HG03095 (cell line): Measurements from ENCODE around the gene SYTL1.
"Not testable (repeated sequence)": the region's sequence is repeated elsewhere in the genome, so short reads cannot be mapped to it uniquely, and the experiment has no call there.

ENCODE experiments used
- ATAC-seq: cut with Tn5 transposase; IDR thresholded peaks from one replicate; pipeline ENCODE4 v1.9.1; 2021; ENCODE audit warnings: moderate library complexity; ENCODE audit not compliant: unreplicated experiment

The SYTL1 gene

GRCh38 chr1:27383039-27383605, 41.3 kb downstream of the SYTL1 start, which contains the start of gene CD164L2:
TSS of gene CD164L2 (minus strand) at chr1:27383333. CDS start at chr1:27383239, 94 bp downstream.
- no peak for ATAC-seq

GRCh38 chr1:27383661-27384060, 41.8 kb downstream of the SYTL1 start:
- no peak for ATAC-seq

- ATAC-seq: not testable (repeated sequence)
These were observed 43.0 kb downstream of the SYTL1 start for GRCh38 chr1:27384797-27385196.

GRCh38 chr1:27388337-27389005, 46.6 kb downstream of the SYTL1 start:
- ATAC-seq: no peak

- no peak for ATAC-seq
These were observed 49.8 kb downstream of the SYTL1 start for GRCh38 chr1:27391511-27392095.

- ATAC-seq: peak; percentile 55
These were observed 50.4 kb downstream of the SYTL1 start, which contains the start of gene GPR3 for GRCh38 chr1:27392096-27392777. TSS of gene GPR3 (plus strand) at chr1:27392622. CDS start at chr1:27393799, 1,177 bp downstream.

GRCh38 chr1:27392778-27393635, 51.2 kb downstream of the SYTL1 start:
- ATAC-seq: no peak

- ATAC-seq: no peak
These were observed 51.9 kb downstream of the SYTL1 start for GRCh38 chr1:27393641-27394281.

GRCh38 chr1:27394282-27394658, 52.4 kb downstream of the SYTL1 start:
- no peak for ATAC-seq

- ATAC-seq: no peak
These were observed 53.1 kb downstream of the SYTL1 start for GRCh38 chr1:27394925-27395324.

GRCh38 chr1:27395441-27396195, 53.8 kb downstream of the SYTL1 start:
- ATAC-seq: no peak

GRCh38 chr1:27397110-27397509, 55.3 kb downstream of the SYTL1 start:
- ATAC-seq: no peak

- ATAC-seq: no peak
These were observed 55.9 kb downstream of the SYTL1 start for GRCh38 chr1:27397749-27398148.

GRCh38 chr1:27398405-27399149, 56.8 kb downstream of the SYTL1 start:
- no peak for ATAC-seq

GRCh38 chr1:27399251-27400025, 57.6 kb downstream of the SYTL1 start:
- no peak for ATAC-seq

GRCh38 chr1:27400082-27400962, 58.5 kb downstream of the SYTL1 start:
- ATAC-seq: no peak

GRCh38 chr1:27400963-27401341, 59.1 kb downstream of the SYTL1 start:
- no peak for ATAC-seq
